Transverse colon (tissue), 4 donors: ENCODE measurements around the gene CRYAB. TPM values are rescaled to one million over a fixed set of nuclear protein-coding genes. Genes with fewer than 3 reads are reported as not detected.
A peak's percentile ranks its signal among the peaks of the same experiment; 100 is the strongest.

ENCODE experiments used
- DNase-seq: peaks from one replicate; pipeline ENCODE4 v3.0.0-alpha.2; 2019
- H3K27ac ChIP-seq, 4 donors: fragments of 200-600 bp; sonication (generic); 2 replicates each; pipeline ENCODE4 v1.5.1; 2016 to 2018; ENCODE audit warnings: inconsistent platforms in 4 of 4
- H3K27me3 ChIP-seq: fragments of 200-600 bp; sonication (generic); 2 replicates; pipeline ENCODE4 v1.5.1; 2017; ENCODE audit warnings: inconsistent platforms
- H3K36me3 ChIP-seq, 4 donors: fragments of 200-600 bp; sonication (generic); 2 replicates each; pipeline ENCODE4 v1.5.1; 2017 to 2019; ENCODE audit warnings: inconsistent platforms in 4 of 4
- H3K4me1 ChIP-seq, 4 donors: fragments of 200-600 bp; sonication (generic); 2 replicates each; pipeline ENCODE4 v1.5.1; 2017 to 2020; ENCODE audit warnings: inconsistent platforms in 4 of 4
- H3K4me3 ChIP-seq, 4 donors: fragments of 200-600 bp; sonication (generic); 1 replicate in 1 of 4; 2 replicates in 3 of 4; pipeline versions ENCODE4 v1.5.1 to v1.6.1; 2017 to 2019; ENCODE audit warnings: inconsistent platforms in 4 of 4
- H3K9me3 ChIP-seq, 2 donors: fragments of 200-600 bp; sonication (generic); 2 replicates each; pipeline ENCODE4 v1.5.1; 2017 to 2019; ENCODE audit warnings: inconsistent platforms in 2 of 2
- EP300 ChIP-seq: sonication (generic); formaldehyde crosslinking; IDR thresholded peaks from one replicate; pipeline ENCODE4 v1.6.1; 2017; ENCODE audit warnings: antibody characterized with exemption, low read depth
- POLR2A ChIP-seq: fragments of 450-650 bp; IDR thresholded peaks from one replicate; pipeline ENCODE4 v1.6.1; 2016; ENCODE audit warnings: antibody characterized with exemption, mild to moderate bottlenecking, moderate library complexity
- POLR2AphosphoS5 ChIP-seq, 3 donors: sonication (generic); formaldehyde crosslinking; IDR thresholded peaks; one replicate each; pipeline ENCODE4 v1.6.1; 2016; ENCODE audit warnings: antibody characterized with exemption in 3 of 3
- WGBS, 2 donors: methylation state at CpG; one replicate each; pipeline ENCODE4 v1.1.5; 2018; ENCODE audit warnings: low coverage in 1 of 2; 5-methylcytosine and 5-hydroxymethylcytosine counted together
- in situ Hi-C, 4 donors: fragments of 200-750 bp; cut with MboI; loops; one replicate each; pipeline versions ENCODE4 v1.15.0 to v1.15.1; 2017; ENCODE audit warnings: low sequenced_read_pairs in 3 of 4, low pct_ligation_motif_present in 1 of 4, low pct_unique_long_range_greater_than_20kb in 1 of 4
- intact Hi-C: fragments of 100-400 bp; cut with DNase I; formaldehyde crosslinking; loops from one replicate; pipeline ENCODE4 v1.15.1; 2023; ENCODE audit warnings: low total_unique reads
- total RNA-seq, 4 donors: library from RNA; depleted of rRNA; stranded (reverse); fragments of >200 nt; gene quantifications; one replicate each; pipeline ENCODE4 v1.1.0, GENCODE V29; 2016
- TF ChIP-seq, protein P1 (sequence below), 5 experiments: fragments of 200-600 bp in 3 of 5; fragments of 450-650 bp in 2 of 5; sonication (generic) in 3 of 5; IDR thresholded peaks; 1 replicate in 2 of 5; 2 replicates in 3 of 5; pipeline ENCODE4 v1.5.1; 2016 to 2017; ENCODE audit warnings: antibody characterized with exemption in 5 of 5, inconsistent platforms in 3 of 5, mild to moderate bottlenecking in 2 of 5, moderate library complexity in 1 of 5

The CRYAB gene
- total RNA-seq, 4 donors from 2014 or later: 38.0 to 112 (median 68.2) TPM

GRCh38 chr11:111923951-111924350, 12.4 kb upstream of the CRYAB start:
- DNase-seq: no peak
- Histone ChIP-seq H3K4me3 (no peak overlapping the region), H3K27me3 (no peaks in the 10 kb centered on the region), H3K36me3 (no peaks in the 10 kb centered on the region), H3K4me1 (peaks cover 12 to 49% (median 29%) of the 10 kb centered on the region in 4 donors), H3K27ac (peak overlapping the region; percentile 70 to 74 (median 72)), H3K9me3 (no peaks in the 10 kb centered on the region)
- in situ Hi-C loops (loop anchor here in 2 of 4 donors (10.0 kb wide), 2 partner anchors 49 to 61 kb away; partner anchors contain the start of genes ALG9 (in 1 of the 2), CFAP68 (in 1 of the 2) and FDXACB1 (in 1 of the 2)), intact Hi-C loops (no loop called here)
- no peak for TF ChIP-seq EP300
- TF ChIP-seq POLR2AphosphoS5 (IDR thresholded peaks at IDR 0.05): no peak
- TF ChIP-seq, protein P1, sequence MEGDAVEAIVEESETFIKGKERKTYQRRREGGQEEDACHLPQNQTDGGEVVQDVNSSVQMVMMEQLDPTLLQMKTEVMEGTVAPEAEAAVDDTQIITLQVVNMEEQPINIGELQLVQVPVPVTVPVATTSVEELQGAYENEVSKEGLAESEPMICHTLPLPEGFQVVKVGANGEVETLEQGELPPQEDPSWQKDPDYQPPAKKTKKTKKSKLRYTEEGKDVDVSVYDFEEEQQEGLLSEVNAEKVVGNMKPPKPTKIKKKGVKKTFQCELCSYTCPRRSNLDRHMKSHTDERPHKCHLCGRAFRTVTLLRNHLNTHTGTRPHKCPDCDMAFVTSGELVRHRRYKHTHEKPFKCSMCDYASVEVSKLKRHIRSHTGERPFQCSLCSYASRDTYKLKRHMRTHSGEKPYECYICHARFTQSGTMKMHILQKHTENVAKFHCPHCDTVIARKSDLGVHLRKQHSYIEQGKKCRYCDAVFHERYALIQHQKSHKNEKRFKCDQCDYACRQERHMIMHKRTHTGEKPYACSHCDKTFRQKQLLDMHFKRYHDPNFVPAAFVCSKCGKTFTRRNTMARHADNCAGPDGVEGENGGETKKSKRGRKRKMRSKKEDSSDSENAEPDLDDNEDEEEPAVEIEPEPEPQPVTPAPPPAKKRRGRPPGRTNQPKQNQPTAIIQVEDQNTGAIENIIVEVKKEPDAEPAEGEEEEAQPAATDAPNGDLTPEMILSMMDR (IDR thresholded peaks at IDR 0.05): no peak
- TF ChIP-seq POLR2A: no peak

GRCh38 chr11:111923351-111923788, 11.8 kb upstream of the CRYAB start:
- TF ChIP-seq EP300: no peak
- no peak for TF ChIP-seq POLR2AphosphoS5 (IDR thresholded peaks at IDR 0.05)
- TF ChIP-seq POLR2A: no peak
- TF ChIP-seq, protein P1 (IDR thresholded peaks at IDR 0.05): no peak
- Histone ChIP-seq H3K4me3 (no peak overlapping the region), H3K4me1 (peaks cover 12 to 54% (median 31%) of the 10 kb centered on the region in 4 donors), H3K36me3 (no peaks in the 10 kb centered on the region), H3K27me3 (no peaks in the 10 kb centered on the region), H3K27ac (peak overlapping the region; percentile 70 to 74 (median 72)), H3K9me3 (no peaks in the 10 kb centered on the region)
- DNase-seq: no peak
- 40 to 43% methylated on average over 2 to 5 of the region's 5 CpGs for WGBS, 2 donors
- in situ Hi-C loops: loop anchor here in 2 of 4 donors (10.0 kb wide), 2 partner anchors 49 to 61 kb away; partner anchors contain the start of genes ALG9 (in 1 of the 2), CFAP68 (in 1 of the 2) and FDXACB1 (in 1 of the 2)
- intact Hi-C loops: no loop called here

- Histone ChIP-seq H3K4me1 (peaks cover 12 to 59% (median 34%) of the 10 kb centered on the region in 4 donors), H3K4me3 (no peak overlapping the region), H3K36me3 (no peaks in the 10 kb centered on the region), H3K9me3 (no peaks in the 10 kb centered on the region), H3K27ac (peak overlapping the region; percentile 70 to 74 (median 72)), H3K27me3 (no peaks in the 10 kb centered on the region)
- no peak for DNase-seq
- intact Hi-C loops: no loop called here
- 17% methylated on average over 2 of the region's 2 CpGs for whole genome bisulfite sequencing, 2 donors
- in situ Hi-C loops: loop anchor here in 2 of 4 donors (10.0 kb wide), 2 partner anchors 48 to 62 kb away; partner anchors contain the start of genes ALG9 (in 1 of the 2), CFAP68 (in 1 of the 2) and FDXACB1 (in 1 of the 2)
- TF ChIP-seq POLR2A: no peak
- TF ChIP-seq EP300: no peak
- TF ChIP-seq POLR2AphosphoS5 (IDR thresholded peaks at IDR 0.05): peak in 2 of 3 donors; percentile 20 to 37
- TF ChIP-seq, protein P1 (IDR thresholded peaks at IDR 0.05): no peak
Measured at GRCh38 chr11:111922803-111923202, 11.2 kb upstream of the CRYAB start.

DNA sequence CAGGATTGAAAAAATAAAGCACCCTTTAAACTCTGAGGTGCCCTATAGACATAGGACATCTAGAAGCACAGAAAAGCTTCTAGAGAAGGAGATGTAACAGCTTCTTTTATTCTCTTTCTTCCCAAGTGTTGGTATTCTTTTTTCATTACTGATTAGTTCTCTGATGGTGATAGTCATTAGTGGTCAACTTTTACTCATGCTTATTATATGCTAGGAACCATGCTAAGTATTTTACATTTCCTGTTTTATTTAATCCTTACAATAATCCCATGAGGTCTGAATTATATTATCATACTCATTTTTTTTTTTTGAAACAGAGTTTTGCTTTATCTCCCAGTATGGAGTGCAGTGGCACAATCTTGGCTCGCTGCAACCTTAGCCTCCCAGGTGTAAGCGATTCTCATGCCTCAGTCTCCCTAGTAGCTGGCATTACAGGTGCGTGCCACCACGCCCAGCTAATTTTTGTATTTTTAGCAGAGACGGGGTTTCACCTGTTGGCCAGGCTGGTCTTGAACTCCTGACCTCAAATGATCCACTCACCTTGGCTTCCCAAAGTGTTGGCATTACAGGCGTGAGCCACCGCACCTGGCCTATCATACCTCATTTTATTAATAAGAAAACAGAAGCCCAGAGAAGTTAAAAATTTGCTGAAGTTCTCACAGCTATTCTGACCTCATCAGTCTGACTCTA, 10.1 kb upstream of the CRYAB start:
- in situ Hi-C loops (loop anchor here in 2 of 4 donors (10.0 kb wide), 2 partner anchors 47 to 63 kb away; partner anchors contain the start of genes ALG9 (in 1 of the 2), CFAP68 (in 1 of the 2) and FDXACB1 (in 1 of the 2)), intact Hi-C loops (no loop called here)
- Histone ChIP-seq H3K27ac (peak overlapping the region in 1 of 4 donors; percentile 70), H3K9me3 (no peaks in the 10 kb centered on the region), H3K4me3 (no peak overlapping the region), H3K27me3 (no peaks in the 10 kb centered on the region), H3K36me3 (no peaks in the 10 kb centered on the region), H3K4me1 (peaks cover 7 to 55% (median 28%) of the 10 kb centered on the region in 4 donors)
- WGBS, 2 donors: 90% methylated on average over 7 of the region's 7 CpGs
- no peak for DNase-seq
- TF ChIP-seq POLR2AphosphoS5 (IDR thresholded peaks at IDR 0.05) (no peak), EP300 (no peak), POLR2A (no peak)
- TF ChIP-seq, protein P1 (IDR thresholded peaks at IDR 0.05): no peak
